H1 (cell line): ENCODE results near the gene PNMA8C. TPM values are rescaled to one million over a fixed set of nuclear protein-coding genes. Genes with fewer than 3 reads are reported as not detected.

Source experiments
- CBX8 ChIP-seq: fragments of 300-800, 300-1000 bp; sonication (generic); IDR thresholded peaks from 2 replicates; pipeline ENCODE4 v1.7.1; 2016; ENCODE audit warnings: low read depth, low read length, borderline replicate concordance
- CHD1 ChIP-seq: IDR thresholded peaks from 2 replicates; pipeline ENCODE4 v1.6.1; 2012; ENCODE audit warnings: low read depth, low read length, improper control_type of control experiment
- CHD7 ChIP-seq: fragments of 300-600 bp; sonication (generic); IDR thresholded peaks from 2 replicates; pipeline ENCODE4 v1.7.1; 2012; ENCODE audit warnings: low read length, moderate library complexity, mild to moderate bottlenecking, inconsistent platforms; ENCODE audit not compliant: insufficient replicate concordance
- CREB1 ChIP-seq: IDR thresholded peaks from 2 replicates; pipeline ENCODE4 v1.6.1; 2012; ENCODE audit warnings: inconsistent platforms
- EGR1 ChIP-seq: IDR thresholded peaks from 2 replicates; pipeline ENCODE4 v1.6.1; 2011; ENCODE audit warnings: low read depth, low read length, borderline replicate concordance
- FOSL1 ChIP-seq: IDR thresholded peaks from 2 replicates; pipeline ENCODE4 v1.6.1; 2011; ENCODE audit warnings: mild to moderate bottlenecking, low read depth, low read length, moderate library complexity; ENCODE audit not compliant: insufficient read depth
- RNF2 ChIP-seq: fragments of 200-900, 300-1000 bp; sonication (generic); IDR thresholded peaks from 2 replicates; pipeline ENCODE4 v1.7.1; 2016; ENCODE audit warnings: borderline replicate concordance, low read depth, mild to moderate bottlenecking, antibody characterized with exemption, low read length; ENCODE audit not compliant: poor library complexity, severe bottlenecking; ENCODE audit errors: missing control alignments
- SIRT6 ChIP-seq: IDR thresholded peaks from one replicate; pipeline ENCODE4 v1.7.1; 2012; ENCODE audit warnings: low read length, inconsistent platforms
- YY1 ChIP-seq: IDR thresholded peaks from 2 replicates; pipeline ENCODE4 v1.6.1; 2011; ENCODE audit warnings: low read depth, mild to moderate bottlenecking, low read length
- polyA plus RNA-seq, 7 experiments: library from polyadenylated mRNA; depleted of rRNA in 3 of 7; stranded (reverse) in 5 of 7; unstranded in 2 of 7; fragments of >200 nt in 5 of 7; fragments of 200-250 nt in 2 of 7; gene quantifications; 1 replicate in 5 of 7; 2 replicates in 1 of 7; 4 replicates in 1 of 7; pipeline versions ENCODE4 v1.2.1 to v1.2.3, GENCODE V29; 2011 to 2013; ENCODE audit warnings: missing spikeins in 2 of 7, mixed read lengths in 2 of 7
- total RNA-seq: library from RNA; stranded (reverse); fragmentation: NEBNext Ultra II Directional; extraction: Animal tissue kit (Norgen Biotek cat#: 25700); gene quantifications from 2 replicates; pipeline ENCODE4 v1.2.1, GENCODE V29; 2021

The PNMA8C gene
- total and polyA plus RNA-seq, 2 of the 8 experiments (the other 6 are each of a cell fraction or from before 2014, with no cell fraction given): 0.53 to 1.8 TPM

- no peak for TF ChIP-seq CHD7
- no peak for TF ChIP-seq CHD1
- TF ChIP-seq CBX8: no peak
- no peak for TF ChIP-seq EGR1
- no peak for TF ChIP-seq FOSL1
- TF ChIP-seq RNF2: no peak
- no peak for TF ChIP-seq SIRT6
- TF ChIP-seq YY1: no peak
- TF ChIP-seq CREB1: no peak
These were observed 23.8 kb downstream of the PNMA8C start (continued) for GRCh38 chr19:46404753-46405468.
